OCI-LY3 (cell line): ENCODE data around the gene TUBGCP2.

ENCODE experiments used
- EZH2phosphoT487 ChIP-seq: fragments of 200-600 bp; shearing (Covaris generic); IDR thresholded peaks from 2 replicates; pipeline ENCODE4 v1.6.1; 2018; ENCODE audit warnings: antibody characterized with exemption, mixed run types, low read depth
- TF ChIP-seq, protein P1 (sequence below): fragments of 200-600, 300-600 bp; sonication (generic); IDR thresholded peaks from 2 replicates; pipeline ENCODE4 v1.5.1; 2014; ENCODE audit warnings: antibody characterized with exemption, low read length, low read depth

DNA sequence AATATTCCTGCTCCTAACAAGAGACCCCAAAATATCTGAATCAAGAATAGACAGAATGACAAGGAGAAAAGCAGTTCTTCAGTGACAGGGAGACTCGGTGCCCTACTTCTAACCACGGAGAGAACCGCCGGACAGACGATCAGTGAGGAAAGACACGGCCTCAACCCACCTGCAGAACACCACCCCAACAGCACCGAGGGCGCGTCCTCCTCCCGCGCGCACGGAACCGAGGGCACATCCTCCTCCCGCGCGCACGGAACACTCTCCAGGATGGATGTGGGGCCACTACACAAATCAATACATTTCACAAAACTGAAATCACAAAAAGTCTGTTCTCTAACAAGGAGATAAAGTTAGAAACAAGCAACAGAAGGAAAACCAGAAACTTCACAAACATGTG lies 22.3 kb downstream of the TUBGCP2 start:
- TF ChIP-seq, protein P1, sequence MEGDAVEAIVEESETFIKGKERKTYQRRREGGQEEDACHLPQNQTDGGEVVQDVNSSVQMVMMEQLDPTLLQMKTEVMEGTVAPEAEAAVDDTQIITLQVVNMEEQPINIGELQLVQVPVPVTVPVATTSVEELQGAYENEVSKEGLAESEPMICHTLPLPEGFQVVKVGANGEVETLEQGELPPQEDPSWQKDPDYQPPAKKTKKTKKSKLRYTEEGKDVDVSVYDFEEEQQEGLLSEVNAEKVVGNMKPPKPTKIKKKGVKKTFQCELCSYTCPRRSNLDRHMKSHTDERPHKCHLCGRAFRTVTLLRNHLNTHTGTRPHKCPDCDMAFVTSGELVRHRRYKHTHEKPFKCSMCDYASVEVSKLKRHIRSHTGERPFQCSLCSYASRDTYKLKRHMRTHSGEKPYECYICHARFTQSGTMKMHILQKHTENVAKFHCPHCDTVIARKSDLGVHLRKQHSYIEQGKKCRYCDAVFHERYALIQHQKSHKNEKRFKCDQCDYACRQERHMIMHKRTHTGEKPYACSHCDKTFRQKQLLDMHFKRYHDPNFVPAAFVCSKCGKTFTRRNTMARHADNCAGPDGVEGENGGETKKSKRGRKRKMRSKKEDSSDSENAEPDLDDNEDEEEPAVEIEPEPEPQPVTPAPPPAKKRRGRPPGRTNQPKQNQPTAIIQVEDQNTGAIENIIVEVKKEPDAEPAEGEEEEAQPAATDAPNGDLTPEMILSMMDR = no peak
- no peak for TF ChIP-seq EZH2phosphoT487
